HG02763 (cell line): ENCODE measurements around the gene RPA1.
"Not testable (repeated sequence)": the region's sequence is repeated elsewhere in the genome, so short reads cannot be mapped to it uniquely, and the experiment has no call there.

ENCODE experiments used
- ATAC-seq: cut with Tn5 transposase; IDR thresholded peaks from one replicate; pipeline ENCODE4 v1.9.1; 2021; ENCODE audit warnings: mild to moderate bottlenecking, moderate library complexity; ENCODE audit not compliant: unreplicated experiment

The RPA1 gene

GRCh38 chr17:1813088-1813487, 16.7 kb upstream of the RPA1 start:
- no peak for ATAC-seq

GRCh38 chr17:1820528-1821252, 9.1 kb upstream of the RPA1 start:
- no peak for ATAC-seq

DNA sequence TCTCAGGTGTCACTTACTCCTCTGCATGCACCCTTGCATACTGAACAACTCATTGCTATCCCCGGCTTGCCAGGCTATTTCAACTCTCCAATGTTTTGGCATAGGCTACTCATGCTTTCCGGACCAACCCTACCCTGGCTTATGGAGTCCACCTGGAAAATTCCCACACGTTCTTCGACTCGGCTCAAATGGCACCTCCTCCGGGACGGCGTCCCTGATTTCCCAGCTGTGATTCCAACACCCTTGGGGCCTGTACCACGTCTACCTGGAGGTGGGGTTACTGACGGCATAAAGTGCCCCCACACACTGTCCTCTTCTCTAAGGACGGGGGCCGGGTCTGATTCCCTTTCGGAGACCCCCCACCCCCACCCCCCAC, 601 bp upstream of the RPA1 start:
- ATAC-seq, result no peak

- peak; percentile 7 for ATAC-seq
Observed at GRCh38 chr17:1830288-1830687, 483 bp downstream of the RPA1 start.

GRCh38 chr17:1834380-1835149, 4.8 kb downstream of the RPA1 start:
- ATAC-seq, result peak; percentile 54

GRCh38 chr17:1839516-1839915, 9.7 kb downstream of the RPA1 start:
- ATAC-seq, result no peak

- no peak for ATAC-seq
Observed at GRCh38 chr17:1843947-1844346, 14.1 kb downstream of the RPA1 start.

- ATAC-seq, result no peak
Observed at GRCh38 chr17:1847191-1847590, 17.4 kb downstream of the RPA1 start.

DNA sequence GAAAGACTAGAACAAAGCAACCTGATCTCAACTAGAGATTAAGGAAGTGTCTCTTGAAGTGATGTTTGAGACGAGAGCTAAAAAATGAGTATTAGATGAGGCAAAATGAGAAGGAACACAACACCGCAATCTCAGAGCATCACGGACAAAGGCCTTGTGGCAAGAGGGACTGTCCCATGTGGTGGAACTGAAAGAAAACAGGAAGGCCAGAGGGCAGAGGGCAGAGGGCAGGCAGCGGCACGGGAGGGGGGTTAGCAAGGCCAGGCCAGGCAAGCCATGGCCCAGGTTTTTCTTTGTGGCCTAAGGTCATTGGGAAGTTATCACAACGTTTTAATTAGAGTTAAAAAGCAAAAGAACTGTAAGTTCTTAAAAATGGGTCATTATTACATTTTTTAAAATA, 22.5 kb downstream of the RPA1 start:
- ATAC-seq, result no peak

DNA sequence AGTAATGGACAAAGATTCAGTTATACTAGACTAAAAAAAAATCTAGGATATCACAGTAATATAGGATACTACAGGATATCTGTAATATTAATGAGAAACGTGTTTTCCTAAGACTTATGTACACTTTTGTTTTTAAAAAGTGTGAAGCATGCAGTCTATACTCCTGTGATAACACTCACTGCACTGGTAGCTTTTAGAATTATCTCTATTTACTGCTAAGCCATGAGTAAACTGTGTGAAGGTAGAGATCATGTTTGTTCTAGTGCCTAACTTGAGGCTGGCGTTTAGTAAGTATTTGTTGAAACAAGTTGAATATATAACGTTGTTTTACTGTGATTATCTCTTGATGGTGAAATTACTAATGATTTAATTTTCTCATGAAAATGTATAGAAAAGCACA, 23.9 kb downstream of the RPA1 start:
- ATAC-seq, result no peak

DNA sequence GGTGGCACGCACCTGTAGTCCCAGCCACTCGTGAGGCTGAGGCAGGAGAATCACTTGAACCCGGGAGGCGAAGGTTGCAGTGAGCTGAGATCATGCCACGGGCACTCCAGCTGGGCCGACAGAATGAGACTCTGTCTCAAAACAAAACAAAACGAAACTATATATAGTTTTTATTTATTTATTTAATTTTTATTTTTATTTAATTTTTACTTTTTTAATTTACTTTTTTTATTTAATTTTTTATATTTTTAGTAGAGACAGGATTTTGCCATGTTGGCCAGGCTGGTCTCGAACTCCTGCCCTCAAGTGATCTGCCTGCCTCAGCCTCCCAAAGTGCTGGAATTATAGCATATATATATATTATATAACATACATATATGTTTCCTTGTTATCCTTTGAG, 26.7 kb downstream of the RPA1 start:
- ATAC-seq, result not testable (repeated sequence)

- no peak for ATAC-seq
Observed at GRCh38 chr17:1860978-1861377, 31.2 kb downstream of the RPA1 start.

- no peak for ATAC-seq
Observed at GRCh38 chr17:1861391-1862010, 31.7 kb downstream of the RPA1 start.

DNA sequence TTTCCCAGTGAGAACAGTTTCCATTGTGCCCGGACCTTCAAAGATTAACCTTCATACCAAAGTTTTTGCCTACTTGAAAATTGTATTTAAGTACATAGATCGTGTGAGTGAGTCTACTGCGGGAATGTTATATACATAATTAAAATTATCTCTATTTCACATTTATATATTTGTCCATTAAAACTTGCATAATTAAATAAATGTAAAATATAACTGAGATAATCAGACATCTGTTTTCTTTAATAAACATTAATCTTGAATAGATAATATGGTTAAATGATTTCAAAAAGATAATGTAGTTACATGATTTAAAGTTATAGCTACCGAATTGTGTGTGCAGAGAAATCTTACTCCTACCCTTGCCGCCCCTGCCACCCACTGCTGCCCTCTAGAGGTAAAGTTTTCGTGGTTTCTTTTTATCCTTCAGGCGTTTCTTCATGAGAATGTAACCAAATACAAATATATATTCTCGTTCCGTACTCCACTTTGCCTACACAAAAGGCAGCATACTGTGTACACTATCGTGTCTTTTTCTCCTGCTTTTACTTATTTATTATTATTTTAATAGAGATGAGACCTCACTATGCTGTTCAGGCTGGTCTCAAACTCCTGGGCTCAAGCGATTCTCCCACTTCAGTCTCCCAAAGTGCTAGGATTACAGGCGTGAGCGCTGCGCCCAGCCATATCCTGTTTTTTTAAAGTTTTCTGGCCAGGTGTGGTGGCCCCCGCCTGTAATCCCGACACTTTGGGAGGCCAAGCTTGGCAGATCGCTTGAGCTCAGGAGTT, 35.6 kb downstream of the RPA1 start:
- ATAC-seq, result no peak

DNA sequence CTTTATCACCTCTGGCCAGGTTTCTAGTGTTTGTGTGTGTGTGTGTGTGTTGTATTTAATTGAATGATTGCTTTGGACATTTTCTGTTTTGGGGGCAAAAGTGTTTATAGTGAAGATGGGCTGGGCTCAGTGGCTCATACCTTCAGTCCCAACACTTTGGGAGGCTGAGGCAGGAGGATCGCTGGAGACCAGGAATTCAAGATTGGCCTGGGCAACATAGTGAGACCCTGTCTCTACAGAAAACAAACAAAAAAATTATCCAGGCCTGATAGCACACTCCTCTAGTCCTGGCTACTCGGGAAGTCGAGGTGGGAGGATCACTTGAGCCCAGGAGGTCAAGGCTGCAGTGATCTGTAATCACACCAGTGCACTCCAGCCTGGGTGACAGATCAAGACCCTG, 37.5 kb downstream of the RPA1 start:
- ATAC-seq, result no peak

DNA sequence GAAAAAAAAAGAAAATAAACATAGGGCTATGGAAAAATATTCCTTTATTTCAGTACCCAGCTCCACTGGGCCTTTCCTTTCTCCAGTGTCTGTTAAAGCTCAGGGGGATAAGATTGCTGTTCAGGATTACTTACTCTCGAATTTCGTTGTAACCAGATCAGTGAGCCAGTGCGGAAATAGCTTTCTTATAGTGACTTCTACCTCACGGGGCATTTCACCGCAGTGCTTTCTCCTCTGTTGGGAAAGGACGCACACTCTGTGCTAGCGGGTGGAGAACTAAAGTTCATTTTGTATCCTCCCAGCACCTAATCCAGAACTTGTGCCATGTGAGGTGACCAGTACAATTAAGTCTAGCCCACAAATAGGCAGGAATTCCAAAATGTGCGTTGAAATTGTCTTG, 38.3 kb downstream of the RPA1 start:
- ATAC-seq, result no peak

DNA sequence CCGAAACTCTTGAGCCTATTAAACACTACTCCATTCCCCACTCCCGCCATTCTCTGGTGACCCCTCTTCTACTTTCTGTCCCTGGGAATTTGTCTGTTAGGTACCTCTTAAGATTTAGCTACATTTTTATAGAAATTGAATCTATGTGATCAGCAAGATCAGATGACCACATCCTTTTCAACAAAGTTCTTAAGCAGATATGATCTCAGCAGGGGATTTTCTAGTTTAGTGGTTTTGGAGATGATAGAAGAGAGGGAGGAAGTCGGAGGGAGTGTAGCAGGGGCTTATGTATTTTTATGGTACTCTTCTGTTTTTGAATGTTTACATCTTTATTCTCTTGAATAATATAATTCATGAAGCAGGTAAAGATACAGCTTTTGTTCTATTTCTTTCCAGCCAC, 40.8 kb downstream of the RPA1 start:
- ATAC-seq, result no peak

GRCh38 chr17:1871756-1872155, 42.0 kb downstream of the RPA1 start:
- no peak for ATAC-seq

- ATAC-seq, result no peak
Observed at GRCh38 chr17:1872254-1872653, 42.4 kb downstream of the RPA1 start.

GRCh38 chr17:1872976-1873375, 43.2 kb downstream of the RPA1 start:
- no peak for ATAC-seq

DNA sequence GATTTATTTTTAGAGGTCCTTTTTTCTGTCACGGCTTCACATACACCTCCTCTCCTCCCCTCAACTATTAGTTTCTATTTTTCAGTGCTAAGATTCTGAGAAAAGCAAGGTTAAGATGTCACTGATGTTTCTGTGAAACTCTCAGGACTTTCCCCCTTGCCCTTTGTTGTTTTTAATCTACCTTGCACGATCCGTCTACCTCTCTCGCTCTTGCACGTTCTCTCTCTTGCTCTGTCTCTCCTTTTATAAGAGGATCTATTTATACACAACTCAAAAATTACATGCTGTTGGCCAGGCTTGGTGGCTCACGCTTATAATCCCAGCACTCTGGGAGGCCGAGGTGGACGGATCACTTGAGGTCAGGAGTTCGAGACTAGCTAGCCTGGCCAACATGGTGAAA, 43.6 kb downstream of the RPA1 start:
- no peak for ATAC-seq
